ENCODE results near the gene MRPL14.

- no peak for TF ChIP-seq CTCF (IDR thresholded peaks at IDR 0.05)
- no peak for TF ChIP-seq POLR2A (IDR thresholded peaks at IDR 0.05)
These were observed 48.9 kb downstream of the MRPL14 start for GRCh38 chr6:44078219-44078826.

Measured in esophagus squamous epithelium (tissue), 4 donors.